Stimulated activated CD4-positive, alpha-beta T cell treated with anti-CD3 and anti-CD28 coated beads, Interleukin-1b, Interleukin-23, amount 100 ng/mL, for 1 hour (primary cell): ENCODE data around the gene KIF13A.
"Not testable (repeated sequence)": the region's sequence is repeated elsewhere in the genome, so short reads cannot be mapped to it uniquely, and the experiment has no call there.

Source experiments
- DNase-seq, 2 donors: peaks; one replicate each; pipeline ENCODE4 v3.0.0-alpha.2; 2020; ENCODE audit warnings: low read depth in 2 of 2

Gene KIF13A

GRCh38 chr6:17968876-17969275 lies 18.6 kb downstream of the KIF13A start:
- DNase-seq = no peak

- no peak for DNase-seq
Observed at GRCh38 chr6:17967668-17968518, 19.5 kb downstream of the KIF13A start.

- no peak for DNase-seq
Observed at GRCh38 chr6:17966451-17966850, 21.0 kb downstream of the KIF13A start.

- DNase-seq = no peak
Observed at GRCh38 chr6:17965397-17965796, 22.0 kb downstream of the KIF13A start.

GRCh38 chr6:17964633-17965032 lies 22.8 kb downstream of the KIF13A start:
- DNase-seq = no peak

GRCh38 chr6:17962436-17963031 lies 24.9 kb downstream of the KIF13A start:
- no peak for DNase-seq

- no peak for DNase-seq
Observed at GRCh38 chr6:17959302-17959701, 28.1 kb downstream of the KIF13A start.

- DNase-seq = no peak
Observed at GRCh38 chr6:17957904-17958620, 29.4 kb downstream of the KIF13A start.

GRCh38 chr6:17957498-17957897 lies 29.9 kb downstream of the KIF13A start:
- DNase-seq = no peak

- DNase-seq = no peak
Observed at GRCh38 chr6:17957086-17957485, 30.3 kb downstream of the KIF13A start.

GRCh38 chr6:17950095-17950494 lies 37.3 kb downstream of the KIF13A start:
- no peak for DNase-seq

- DNase-seq = no peak
Observed at GRCh38 chr6:17949168-17949567, 38.3 kb downstream of the KIF13A start.

GRCh38 chr6:17948725-17949124 lies 38.7 kb downstream of the KIF13A start:
- no peak for DNase-seq

- not testable (repeated sequence) for DNase-seq
Observed at GRCh38 chr6:17947574-17947973, 39.9 kb downstream of the KIF13A start.

GRCh38 chr6:17945575-17945974 lies 41.9 kb downstream of the KIF13A start:
- no peak for DNase-seq

GRCh38 chr6:17945111-17945510 lies 42.3 kb downstream of the KIF13A start:
- DNase-seq = no peak

GRCh38 chr6:17941318-17941717 lies 46.1 kb downstream of the KIF13A start:
- no peak for DNase-seq

GRCh38 chr6:17940151-17940792 lies 47.2 kb downstream of the KIF13A start:
- DNase-seq = no peak

- no peak for DNase-seq
Observed at GRCh38 chr6:17938901-17939300, 48.5 kb downstream of the KIF13A start.

- no peak for DNase-seq
Observed at GRCh38 chr6:17935188-17936149, 52.0 kb downstream of the KIF13A start.

GRCh38 chr6:17933716-17934115 lies 53.7 kb downstream of the KIF13A start:
- DNase-seq = no peak
